ENCODE data around the gene ECPAS.
A peak's percentile ranks its signal among the peaks of the same experiment; 100 is the strongest.
"Not testable (repeated sequence)": the region's sequence is repeated elsewhere in the genome, so short reads cannot be mapped to it uniquely, and the experiment has no call there.

The ECPAS gene

GRCh38 chr9:111483858-111484571, at the start of gene ECPAS:
TSS of gene ECPAS (minus strand) at chr9:111484383. CDS start at chr9:111472918, 11,465 bp downstream.
- peak within 1 kb of the TSS; percentile 9 for H3K27ac ChIP-seq (ENCODE audit: low read length)
- peaks cover 3% of the 10 kb centered on the region; the same call in 1 of the 2 replicates for H3K4me1 ChIP-seq (ENCODE audit: insufficient read depth, low read length)
- H3K9me3 ChIP-seq (ENCODE audit: insufficient read depth, low read depth, low read length) = no peaks in the 10 kb centered on the region
- peak within 1 kb of the TSS; percentile 94 for H3K4me3 ChIP-seq (ENCODE audit: low read length)
- H3K9ac ChIP-seq (ENCODE audit: low read depth, low read length) = peak within 1 kb of the TSS; percentile 70; the same call in 1 of the 2 replicates
- no peaks in the 10 kb centered on the region for H3K27me3 ChIP-seq (ENCODE audit: insufficient read depth, low read length)
- H3K36me3 ChIP-seq (ENCODE audit: insufficient read depth, low read depth, low read length) = no peaks in the 10 kb centered on the region

GRCh38 chr9:111533099-111533790, 49.1 kb upstream of the ECPAS start:
- peaks cover 18% of the 10 kb centered on the region for H3K4me1 ChIP-seq (ENCODE audit: insufficient read depth, low read length)
- H3K9me3 ChIP-seq (ENCODE audit: insufficient read depth, low read depth, low read length) = peaks cover 35% of the 10 kb centered on the region
- H3K4me3 ChIP-seq (ENCODE audit: low read length) = no peak overlapping the region
- H3K27me3 ChIP-seq (ENCODE audit: insufficient read depth, low read length) = no peaks in the 10 kb centered on the region
- no peak overlapping the region for H3K27ac ChIP-seq (ENCODE audit: low read length)
- H3K36me3 ChIP-seq (ENCODE audit: insufficient read depth, low read depth, low read length) = peaks cover 82% of the 10 kb centered on the region
- H3K9ac ChIP-seq (ENCODE audit: low read depth, low read length) = no peak overlapping the region

- H3K4me1 ChIP-seq (ENCODE audit: insufficient read depth, low read length) = peaks cover 30% of the 10 kb centered on the region
- peaks cover 80% of the 10 kb centered on the region for H3K36me3 ChIP-seq (ENCODE audit: insufficient read depth, low read depth, low read length)
- H3K9ac ChIP-seq (ENCODE audit: low read depth, low read length) = no peak overlapping the region
- H3K27me3 ChIP-seq (ENCODE audit: insufficient read depth, low read length) = no peaks in the 10 kb centered on the region
- H3K9me3 ChIP-seq (ENCODE audit: insufficient read depth, low read depth, low read length) = peaks cover 20% of the 10 kb centered on the region
- H3K4me3 ChIP-seq (ENCODE audit: low read length) = no peak overlapping the region
- peak overlapping the region; percentile 21 for H3K27ac ChIP-seq (ENCODE audit: low read length)
Measured at GRCh38 chr9:111531716-111532115, 47.5 kb upstream of the ECPAS start.

GRCh38 chr9:111529787-111530186, 45.6 kb upstream of the ECPAS start:
- Histone ChIP-seq H3K4me1 (ENCODE audit: insufficient read depth, low read length) (peaks cover 40% of the 10 kb centered on the region), H3K27ac (ENCODE audit: low read length) (no peak overlapping the region), H3K27me3 (ENCODE audit: insufficient read depth, low read length) (no peaks in the 10 kb centered on the region), H3K36me3 (ENCODE audit: insufficient read depth, low read depth, low read length) (peaks cover 65% of the 10 kb centered on the region), H3K4me3 (ENCODE audit: low read length) (peak overlapping the region; percentile 58; the same call in 1 of the 2 replicates), H3K9ac (ENCODE audit: low read depth, low read length) (peak overlapping the region; percentile 60), H3K9me3 (ENCODE audit: insufficient read depth, low read depth, low read length) (peaks cover 7% of the 10 kb centered on the region)

- Histone ChIP-seq H3K36me3 (ENCODE audit: insufficient read depth, low read depth, low read length) (peaks cover 41% of the 10 kb centered on the region), H3K9me3 (ENCODE audit: insufficient read depth, low read depth, low read length) (no peaks in the 10 kb centered on the region), H3K27ac (ENCODE audit: low read length) (peak overlapping the region; percentile 21), H3K4me1 (ENCODE audit: insufficient read depth, low read length) (peaks cover 43% of the 10 kb centered on the region), H3K9ac (ENCODE audit: low read depth, low read length) (peak overlapping the region; percentile 60; the same call in 1 of the 2 replicates), H3K27me3 (ENCODE audit: insufficient read depth, low read length) (no peaks in the 10 kb centered on the region), H3K4me3 (ENCODE audit: low read length) (peak overlapping the region; percentile 27; the same call in 1 of the 2 replicates)
Measured at GRCh38 chr9:111527347-111527746, 43.2 kb upstream of the ECPAS start.

- H3K9ac ChIP-seq (ENCODE audit: low read depth, low read length) = peak within 1 kb of the TSS; percentile 87
- H3K4me1 ChIP-seq (ENCODE audit: insufficient read depth, low read length) = peaks cover 41% of the 10 kb centered on the region
- no peaks in the 10 kb centered on the region for H3K27me3 ChIP-seq (ENCODE audit: insufficient read depth, low read length)
- peaks cover 23% of the 10 kb centered on the region for H3K36me3 ChIP-seq (ENCODE audit: insufficient read depth, low read depth, low read length)
- H3K4me3 ChIP-seq (ENCODE audit: low read length) = peak within 1 kb of the TSS; percentile 83
- H3K27ac ChIP-seq (ENCODE audit: low read length) = peak within 1 kb of the TSS; percentile 2
- H3K9me3 ChIP-seq (ENCODE audit: insufficient read depth, low read depth, low read length) = no peaks in the 10 kb centered on the region
Measured at GRCh38 chr9:111525056-111525977, 41.1 kb upstream of the ECPAS start, which contains the start of gene ZNF483. TSS of gene ZNF483 (plus strand) at chr9:111525179. CDS start at chr9:111527396, 2,217 bp downstream.

- Histone ChIP-seq H3K4me1 (ENCODE audit: insufficient read depth, low read length) (peaks cover 38% of the 10 kb centered on the region; the same call in 1 of the 2 replicates), H3K27me3 (ENCODE audit: insufficient read depth, low read length) (no peaks in the 10 kb centered on the region), H3K9me3 (ENCODE audit: insufficient read depth, low read depth, low read length) (no peaks in the 10 kb centered on the region), H3K4me3 (ENCODE audit: low read length) (peak overlapping the region; percentile 83), H3K9ac (ENCODE audit: low read depth, low read length) (peak overlapping the region; percentile 87; the same call in 1 of the 2 replicates), H3K36me3 (ENCODE audit: insufficient read depth, low read depth, low read length) (peaks cover 20% of the 10 kb centered on the region), H3K27ac (ENCODE audit: low read length) (no peak overlapping the region)
Measured at GRCh38 chr9:111524731-111525055, 40.5 kb upstream of the ECPAS start.

GRCh38 chr9:111516061-111516465, 31.9 kb upstream of the ECPAS start:
- Histone ChIP-seq H3K36me3 (ENCODE audit: insufficient read depth, low read depth, low read length) (no peaks in the 10 kb centered on the region), H3K4me1 (ENCODE audit: insufficient read depth, low read length) (no peaks in the 10 kb centered on the region; the same call in 1 of the 2 replicates), H3K4me3 (ENCODE audit: low read length) (no peak overlapping the region), H3K9ac (ENCODE audit: low read depth, low read length) (peak overlapping the region; percentile 39; the same call in 1 of the 2 replicates), H3K9me3 (ENCODE audit: insufficient read depth, low read depth, low read length) (no peaks in the 10 kb centered on the region), H3K27ac (ENCODE audit: low read length) (peak overlapping the region; percentile 17), H3K27me3 (ENCODE audit: insufficient read depth, low read length) (no peaks in the 10 kb centered on the region)

- Histone ChIP-seq H3K4me1 (ENCODE audit: insufficient read depth, low read length) (no peaks in the 10 kb centered on the region; the same call in 1 of the 2 replicates), H3K9ac (ENCODE audit: low read depth, low read length) (no peak overlapping the region), H3K4me3 (ENCODE audit: low read length) (no peak overlapping the region), H3K9me3 (ENCODE audit: insufficient read depth, low read depth, low read length) (no peaks in the 10 kb centered on the region; the same call in 1 of the 2 replicates), H3K27ac (ENCODE audit: low read length) (no peak overlapping the region), H3K36me3 (ENCODE audit: insufficient read depth, low read depth, low read length) (no peaks in the 10 kb centered on the region), H3K27me3 (ENCODE audit: insufficient read depth, low read length) (no peaks in the 10 kb centered on the region)
Measured at GRCh38 chr9:111514967-111515366, 30.8 kb upstream of the ECPAS start.

- H3K9ac ChIP-seq (ENCODE audit: low read depth, low read length); H3K9me3 ChIP-seq (ENCODE audit: insufficient read depth, low read depth, low read length); H3K27ac ChIP-seq (ENCODE audit: low read length); H3K36me3 ChIP-seq (ENCODE audit: insufficient read depth, low read depth, low read length); H3K27me3 ChIP-seq (ENCODE audit: insufficient read depth, low read length); H3K4me3 ChIP-seq (ENCODE audit: low read length); H3K4me1 ChIP-seq (ENCODE audit: insufficient read depth, low read length): not testable (repeated sequence)
Measured at GRCh38 chr9:111511581-111511980, 27.4 kb upstream of the ECPAS start.

GRCh38 chr9:111502506-111502905, 18.3 kb upstream of the ECPAS start:
- no peaks in the 10 kb centered on the region for H3K4me1 ChIP-seq (ENCODE audit: insufficient read depth, low read length)
- no peak overlapping the region for H3K4me3 ChIP-seq (ENCODE audit: low read length)
- no peaks in the 10 kb centered on the region for H3K36me3 ChIP-seq (ENCODE audit: insufficient read depth, low read depth, low read length)
- no peaks in the 10 kb centered on the region for H3K9me3 ChIP-seq (ENCODE audit: insufficient read depth, low read depth, low read length)
- H3K27me3 ChIP-seq (ENCODE audit: insufficient read depth, low read length) = no peaks in the 10 kb centered on the region
- no peak overlapping the region for H3K27ac ChIP-seq (ENCODE audit: low read length)
- no peak overlapping the region for H3K9ac ChIP-seq (ENCODE audit: low read depth, low read length)

All from iPS-20b (cell line).